GM18505 (cell line): Measurements from ENCODE around the gene CFDP1.

Experiments
- ATAC-seq: cut with Tn5 transposase; IDR thresholded peaks from one replicate; pipeline ENCODE4 v1.9.1; 2021; ENCODE audit not compliant: unreplicated experiment
- POLR2A ChIP-seq: IDR thresholded peaks from 4 replicates; pipeline ENCODE4 v1.6.1; 2011; ENCODE audit warnings: borderline replicate concordance; ENCODE audit not compliant: insufficient read depth, insufficient read length; ENCODE audit errors: extremely low read depth

The CFDP1 gene

GRCh38 chr16:75413951-75414350 lies 19.4 kb downstream of the CFDP1 start:
- no peak for ATAC-seq
- TF ChIP-seq POLR2A = no peak

DNA sequence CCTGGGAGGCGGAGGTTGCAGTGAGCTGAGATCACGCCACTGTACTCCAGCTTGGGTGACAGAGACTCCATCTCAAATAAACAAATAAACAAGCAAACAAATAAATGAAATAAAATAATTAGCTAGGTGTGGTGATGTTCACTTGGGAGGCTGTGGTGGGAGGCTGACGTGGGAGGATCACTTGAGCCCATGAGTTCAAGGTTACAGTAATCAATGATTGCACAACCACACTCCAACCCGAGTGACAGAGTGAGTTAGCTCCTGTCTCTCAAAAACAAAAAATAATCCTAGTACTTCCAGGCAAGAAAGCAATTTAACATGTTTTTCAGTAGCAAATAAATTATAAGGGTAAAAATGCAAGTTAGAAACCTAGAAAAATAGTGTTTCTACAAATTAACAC lies 26.4 kb downstream of the CFDP1 start:
- no peak for TF ChIP-seq POLR2A
- ATAC-seq = no peak

DNA sequence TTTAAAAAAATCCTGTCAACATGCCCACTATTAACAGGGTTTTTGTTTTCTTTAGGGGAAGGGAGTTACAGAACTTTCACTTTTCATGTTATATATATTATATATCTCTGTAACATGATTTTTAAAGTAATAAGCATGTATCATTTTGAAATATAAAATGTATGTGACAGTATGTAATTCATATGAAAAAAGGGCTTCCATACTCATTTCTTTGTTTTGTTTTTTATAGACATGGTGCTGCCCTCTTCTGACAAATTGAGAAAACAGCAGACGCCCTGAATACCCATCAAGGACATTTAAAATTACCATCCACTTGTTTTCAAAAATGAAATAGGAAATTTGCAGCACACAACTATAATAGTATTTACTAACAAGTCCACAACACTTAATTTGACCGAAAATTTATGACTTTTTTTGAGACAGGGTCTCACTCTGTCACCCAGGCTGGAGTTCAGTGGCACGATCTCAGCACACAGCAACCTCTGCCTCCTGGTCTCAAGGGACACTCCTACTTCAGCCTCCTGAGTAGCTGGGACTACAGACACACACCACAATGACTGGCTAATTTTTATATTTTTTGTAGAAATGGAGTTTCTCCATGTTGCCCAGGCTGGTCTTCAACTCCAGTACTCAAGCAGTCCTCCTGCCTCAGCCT lies 30.4 kb downstream of the CFDP1 start:
- no peak for ATAC-seq
- no peak for TF ChIP-seq POLR2A

DNA sequence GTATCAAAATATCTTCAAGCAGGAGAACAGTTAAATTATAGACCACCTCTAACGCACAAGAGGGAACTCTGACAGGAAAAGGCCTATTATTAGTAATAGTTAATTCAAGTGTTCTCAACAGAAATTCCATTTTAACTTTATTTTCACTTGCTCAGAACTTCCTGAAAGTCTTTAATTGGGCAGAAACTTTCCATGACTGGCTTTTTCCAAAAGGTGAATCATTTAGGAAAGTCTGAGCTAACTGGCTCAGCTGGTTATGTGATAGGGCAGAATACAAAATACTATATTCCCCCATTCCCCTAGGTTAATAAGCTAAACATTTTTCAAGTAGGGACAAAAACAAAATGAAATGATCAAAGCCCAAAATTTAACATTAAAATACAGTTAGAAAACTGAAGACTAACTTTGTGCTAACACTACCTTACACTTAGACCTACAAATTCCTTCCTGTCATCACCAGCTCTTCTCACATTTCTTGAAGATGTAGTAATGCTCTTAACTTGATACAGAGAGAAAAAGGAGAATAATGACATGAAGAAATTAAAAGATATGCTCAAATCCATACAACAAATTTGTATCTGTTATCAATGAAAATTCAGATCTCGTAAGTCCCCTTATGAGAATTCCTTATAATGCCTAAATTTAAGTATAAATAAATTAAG lies 31.0 kb downstream of the CFDP1 start:
- TF ChIP-seq POLR2A = no peak
- no peak for ATAC-seq

DNA sequence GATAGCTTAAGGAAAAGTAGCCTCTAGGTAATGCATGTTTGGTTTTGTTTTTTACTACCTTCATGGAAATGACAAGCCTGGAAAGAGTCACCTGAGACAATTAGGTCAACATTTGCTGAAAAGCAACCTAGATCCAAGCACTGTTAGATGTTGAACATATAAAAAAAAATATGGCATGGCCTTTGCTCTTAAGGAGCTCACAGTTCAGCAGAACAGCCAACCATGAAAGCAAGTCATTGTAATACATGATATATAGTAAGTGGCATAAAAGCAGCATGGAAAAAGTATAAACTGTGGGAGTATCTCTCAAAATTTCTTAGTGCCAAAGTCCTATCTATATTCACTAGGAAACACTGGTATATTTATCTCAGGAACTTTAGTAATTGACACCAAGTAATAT lies 31.6 kb downstream of the CFDP1 start:
- TF ChIP-seq POLR2A = no peak
- no peak for ATAC-seq

- no peak for ATAC-seq
- TF ChIP-seq POLR2A = no peak
Observed at GRCh38 chr16:75398333-75398732, 35.0 kb downstream of the CFDP1 start.

GRCh38 chr16:75394941-75395340 lies 38.4 kb downstream of the CFDP1 start:
- TF ChIP-seq POLR2A = no peak

DNA sequence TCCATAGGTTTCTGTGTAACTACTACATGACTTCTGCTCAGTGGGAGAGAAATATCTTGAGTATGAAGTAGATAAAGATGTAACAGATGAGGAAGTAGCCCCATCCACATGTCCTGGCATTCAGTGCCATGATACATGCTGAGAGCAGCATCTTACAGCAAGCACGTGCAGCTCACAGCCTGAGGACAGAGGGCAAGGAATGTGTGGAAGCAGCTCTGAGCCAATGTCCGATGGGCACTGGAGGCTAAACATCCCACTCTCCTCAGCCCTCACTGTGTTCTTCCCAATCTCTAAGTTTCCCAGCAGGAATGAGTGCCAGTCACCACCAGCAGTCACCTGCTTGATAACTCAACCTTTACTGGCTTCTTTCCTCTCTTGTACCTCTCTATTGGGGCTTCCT lies 40.4 kb downstream of the CFDP1 start:
- TF ChIP-seq POLR2A = no peak
- ATAC-seq = no peak

More at GRCh38 chr16:75394941-75395340, 38.4 kb downstream of the CFDP1 start:
- no peak for ATAC-seq

GRCh38 chr16:75390926-75391653 lies 42.2 kb downstream of the CFDP1 start:
- TF ChIP-seq POLR2A = no peak
- ATAC-seq = no peak

GRCh38 chr16:75389096-75389690 lies 44.1 kb downstream of the CFDP1 start:
- no peak for ATAC-seq
- TF ChIP-seq POLR2A = no peak

GRCh38 chr16:75387951-75388350 lies 45.4 kb downstream of the CFDP1 start:
- no peak for ATAC-seq
- TF ChIP-seq POLR2A = no peak

- ATAC-seq = no peak
- no peak for TF ChIP-seq POLR2A
Observed at GRCh38 chr16:75385507-75386152, 47.7 kb downstream of the CFDP1 start.

- TF ChIP-seq POLR2A = no peak
- no peak for ATAC-seq
Observed at GRCh38 chr16:75383141-75383540, 50.2 kb downstream of the CFDP1 start.
